BLaER1 (cell line): ENCODE measurements around the gene HSPG2.
"Not testable (repeated sequence)": the region's sequence is repeated elsewhere in the genome, so short reads cannot be mapped to it uniquely, and the experiment has no call there.

Experiments used
- H3K27ac ChIP-seq: shearing (Covaris generic); formaldehyde crosslinking; 2 replicates; pipeline ENCODE4 v1.8.1; 2022
- H3K27me3 ChIP-seq: shearing (Covaris generic); formaldehyde crosslinking; 2 replicates; pipeline ENCODE4 v1.8.1; 2022
- H3K36me3 ChIP-seq: shearing (Covaris generic); formaldehyde crosslinking; 2 replicates; pipeline ENCODE4 v1.8.1; 2022
- H3K4me1 ChIP-seq: shearing (Covaris generic); formaldehyde crosslinking; 2 replicates; pipeline ENCODE4 v1.8.1; 2022
- H3K4me2 ChIP-seq: shearing (Covaris generic); formaldehyde crosslinking; 2 replicates; pipeline ENCODE4 v1.8.1; 2022
- H3K4me3 ChIP-seq: shearing (Covaris generic); formaldehyde crosslinking; 2 replicates; pipeline ENCODE4 v1.8.1; 2022
- H3K9ac ChIP-seq: shearing (Covaris generic); formaldehyde crosslinking; 2 replicates; pipeline ENCODE4 v1.8.1; 2022
- H3K9me3 ChIP-seq: shearing (Covaris generic); formaldehyde crosslinking; 2 replicates; pipeline ENCODE4 v1.8.1; 2022
- H4K20me1 ChIP-seq: shearing (Covaris generic); formaldehyde crosslinking; 2 replicates; pipeline ENCODE4 v1.8.1; 2022
- Cebpa-rat ChIP-seq: shearing (Covaris generic); IDR thresholded peaks from 2 replicates; pipeline ENCODE4 v1.8.1; 2022

Gene HSPG2

GRCh38 chr1:21799730-21800129 lies 137.4 kb downstream of the HSPG2 start:
- no peaks in the 10 kb centered on the region for H3K4me1 ChIP-seq
- peaks cover 12% of the 10 kb centered on the region for H3K9me3 ChIP-seq
- H4K20me1 ChIP-seq = no peaks in the 10 kb centered on the region
- no peak overlapping the region for H3K27ac ChIP-seq
- no peaks in the 10 kb centered on the region for H3K36me3 ChIP-seq
- no peak overlapping the region for H3K9ac ChIP-seq
- no peaks in the 10 kb centered on the region for H3K27me3 ChIP-seq
- no peak overlapping the region for H3K4me2 ChIP-seq
- no peak overlapping the region for H3K4me3 ChIP-seq
- no peak for TF ChIP-seq Cebpa-rat

DNA sequence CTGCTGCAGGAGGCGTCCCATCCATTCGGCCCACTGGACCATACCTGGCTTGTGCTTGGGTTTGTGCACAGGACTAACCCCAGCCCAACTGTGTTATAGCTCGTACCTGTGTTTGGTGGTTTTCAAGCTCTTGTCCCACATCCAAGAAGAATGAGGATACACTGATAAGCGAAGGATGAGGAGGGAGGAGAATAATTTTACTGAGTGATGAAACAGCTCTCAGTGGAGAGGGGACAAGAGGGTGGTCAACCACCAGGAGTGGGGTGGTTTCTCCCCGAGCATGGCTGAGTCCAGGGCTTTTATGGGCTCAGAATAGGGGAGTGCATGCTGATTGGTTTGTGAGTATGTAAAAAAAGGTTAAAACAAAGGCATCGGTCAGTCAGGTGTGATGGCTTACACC lies 142.0 kb downstream of the HSPG2 start:
- Histone ChIP-seq H3K9me3 (peaks cover 22% of the 10 kb centered on the region), H3K27me3 (no peaks in the 10 kb centered on the region), H3K36me3 (no peaks in the 10 kb centered on the region), H4K20me1 (no peaks in the 10 kb centered on the region), H3K4me3 (no peak overlapping the region), H3K27ac (no peak overlapping the region), H3K4me2 (no peak overlapping the region), H3K4me1 (peaks cover 9% of the 10 kb centered on the region), H3K9ac (no peak overlapping the region)
- TF ChIP-seq Cebpa-rat = no peak

GRCh38 chr1:21794656-21795055 lies 142.5 kb downstream of the HSPG2 start:
- Histone ChIP-seq H3K4me2 (no peak overlapping the region), H3K27ac (no peak overlapping the region), H3K27me3 (no peaks in the 10 kb centered on the region), H3K9me3 (peaks cover 22% of the 10 kb centered on the region), H3K9ac (no peak overlapping the region), H3K4me1 (peaks cover 9% of the 10 kb centered on the region), H3K4me3 (no peak overlapping the region), H4K20me1 (no peaks in the 10 kb centered on the region), H3K36me3 (no peaks in the 10 kb centered on the region)
- no peak for TF ChIP-seq Cebpa-rat

DNA sequence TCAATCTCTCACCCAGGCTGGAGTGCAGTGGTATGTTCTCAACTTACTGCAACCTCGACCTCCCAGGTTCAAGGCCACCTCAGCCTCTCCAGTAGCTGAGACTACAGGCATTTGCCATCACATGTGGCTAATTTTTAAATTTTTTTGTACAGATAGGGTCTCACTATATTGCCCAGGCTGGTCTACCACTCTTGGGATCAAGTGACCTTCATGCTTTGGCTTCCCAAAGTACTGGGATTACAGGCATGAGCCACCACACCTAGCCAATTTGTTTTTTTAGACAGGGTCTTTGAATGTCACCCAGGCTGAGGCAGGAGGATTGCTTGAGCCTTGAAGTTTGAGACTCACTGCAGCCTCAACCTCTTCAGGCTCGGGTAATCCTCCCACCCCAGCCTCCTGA lies 144.0 kb downstream of the HSPG2 start:
- TF ChIP-seq Cebpa-rat = no peak
- Histone ChIP-seq H4K20me1 (no peaks in the 10 kb centered on the region), H3K9ac (no peak overlapping the region), H3K36me3 (no peaks in the 10 kb centered on the region), H3K9me3 (peaks cover 22% of the 10 kb centered on the region), H3K27ac (no peak overlapping the region), H3K4me2 (no peak overlapping the region), H3K27me3 (no peaks in the 10 kb centered on the region), H3K4me1 (peaks cover 9% of the 10 kb centered on the region), H3K4me3 (no peak overlapping the region)

- H3K4me1 ChIP-seq = peaks cover 12% of the 10 kb centered on the region
- H3K27ac ChIP-seq = no peak overlapping the region
- no peak for TF ChIP-seq Cebpa-rat
- H3K27me3 ChIP-seq = no peaks in the 10 kb centered on the region; the same call in 1 of the 2 replicates
- H3K9me3 ChIP-seq = no peaks in the 10 kb centered on the region
- H4K20me1 ChIP-seq = peaks cover 11% of the 10 kb centered on the region
- H3K36me3 ChIP-seq = no peaks in the 10 kb centered on the region
- no peak overlapping the region for H3K4me3 ChIP-seq
- H3K4me2 ChIP-seq = no peak overlapping the region
- no peak overlapping the region for H3K9ac ChIP-seq
These were observed 150.5 kb downstream of the HSPG2 start for GRCh38 chr1:21786640-21787039.

- H3K36me3 ChIP-seq, H3K9me3 ChIP-seq, H3K27ac ChIP-seq, H3K27me3 ChIP-seq, H3K4me3 ChIP-seq, H3K9ac ChIP-seq, H3K4me2 ChIP-seq: not testable (repeated sequence)
- H3K4me1 ChIP-seq = peaks cover 15% of the 10 kb centered on the region
- H4K20me1 ChIP-seq = peaks cover 19% of the 10 kb centered on the region
These were observed 151.3 kb downstream of the HSPG2 start for GRCh38 chr1:21785764-21786163.

- H3K4me1 ChIP-seq = peaks cover 26% of the 10 kb centered on the region
- peak overlapping the region; percentile 98 for H3K27ac ChIP-seq
- no peak for TF ChIP-seq Cebpa-rat
- H3K9ac ChIP-seq = peak overlapping the region; percentile 99
- H3K9me3 ChIP-seq = 0 out of 2 replicates have a peak, but pooled peaks cover 3% of the 10 kb centered on the region
- H3K4me3 ChIP-seq = peak overlapping the region; percentile 94
- H4K20me1 ChIP-seq = peaks cover 38% of the 10 kb centered on the region
- H3K27me3 ChIP-seq = no peaks in the 10 kb centered on the region; the same call in 1 of the 2 replicates
- H3K36me3 ChIP-seq = 0 out of 2 replicates have a peak, but pooled peaks cover 2% of the 10 kb centered on the region
- H3K4me2 ChIP-seq = peak overlapping the region; percentile 95
These were observed 153.2 kb downstream of the HSPG2 start for GRCh38 chr1:21783679-21784603.

GRCh38 chr1:21782868-21783678 lies 154.0 kb downstream of the HSPG2 start, which contains the start of gene USP48:
TSS of gene USP48 (minus strand) at chr1:21783149. CDS start at chr1:21782957, 192 bp downstream.
- TF ChIP-seq Cebpa-rat = no peak
- peak within 1 kb of the TSS; percentile 94 for H3K4me3 ChIP-seq
- H3K27ac ChIP-seq = peak within 1 kb of the TSS; percentile 98
- peaks cover 12% of the 10 kb centered on the region for H3K9me3 ChIP-seq
- H3K4me2 ChIP-seq = peak within 1 kb of the TSS; percentile 95
- H3K36me3 ChIP-seq = peaks cover 11% of the 10 kb centered on the region
- H3K9ac ChIP-seq = peak within 1 kb of the TSS; percentile 99
- H3K27me3 ChIP-seq = no peaks in the 10 kb centered on the region; the same call in 1 of the 2 replicates
- peaks cover 46% of the 10 kb centered on the region for H4K20me1 ChIP-seq
- peaks cover 26% of the 10 kb centered on the region for H3K4me1 ChIP-seq

GRCh38 chr1:21782349-21782867 lies 154.7 kb downstream of the HSPG2 start:
- Histone ChIP-seq H3K4me1 (peaks cover 26% of the 10 kb centered on the region), H3K4me2 (peak overlapping the region; percentile 95), H3K9me3 (peaks cover 18% of the 10 kb centered on the region), H3K36me3 (peaks cover 13% of the 10 kb centered on the region), H3K27me3 (no peaks in the 10 kb centered on the region; the same call in 1 of the 2 replicates), H3K9ac (peak overlapping the region; percentile 99), H3K27ac (peak overlapping the region; percentile 98), H3K4me3 (peak overlapping the region; percentile 94), H4K20me1 (peaks cover 53% of the 10 kb centered on the region)
- no peak for TF ChIP-seq Cebpa-rat
